Measurements from ENCODE around the gene SLX4. TPM values are rescaled to one million over a fixed set of nuclear protein-coding genes. Genes with fewer than 3 reads are reported as not detected.
"Not testable (repeated sequence)": the region's sequence is repeated elsewhere in the genome, so short reads cannot be mapped to it uniquely, and the experiment has no call there.

SLX4 gene
- total RNA-seq, 1 donor from 2014 or later = 7.1 TPM

- H3K27ac Mint-ChIP-seq (ENCODE audit: unreplicated experiment) = no peak overlapping the region
- no peaks in the 10 kb centered on the region for H3K27me3 Mint-ChIP-seq (ENCODE audit: unreplicated experiment)
- H3K4me3 Mint-ChIP-seq (ENCODE audit: unreplicated experiment) = no peak overlapping the region
- H3K4me1 Mint-ChIP-seq (ENCODE audit: unreplicated experiment) = peaks cover 4% of the 10 kb centered on the region
- no peaks in the 10 kb centered on the region for H3K9me3 Mint-ChIP-seq (ENCODE audit: unreplicated experiment)
- no peaks in the 10 kb centered on the region for H3K36me3 Mint-ChIP-seq (ENCODE audit: unreplicated experiment)
- TF ChIP-seq CTCF (IDR thresholded peaks at IDR 0.05) = no peak
- DNase-seq (ENCODE audit: extremely low spot score, unreplicated experiment) = no peak
Measured at GRCh38 chr16:3623642-3624041, 12.2 kb upstream of the SLX4 start.

- DNase-seq (ENCODE audit: extremely low spot score, unreplicated experiment) = no peak
- TF ChIP-seq CTCF (IDR thresholded peaks at IDR 0.05) = no peak
Measured at GRCh38 chr16:3618769-3619141, 7.3 kb upstream of the SLX4 start.

GRCh38 chr16:3612510-3613466, 1.4 kb upstream of the SLX4 start:
- Mint-ChIP-seq H3K4me3 (ENCODE audit: unreplicated experiment) (peak overlapping the region; percentile 99), H3K9me3 (ENCODE audit: unreplicated experiment) (no peaks in the 10 kb centered on the region), H3K36me3 (ENCODE audit: unreplicated experiment) (peaks cover 4% of the 10 kb centered on the region), H3K4me1 (ENCODE audit: unreplicated experiment) (peaks cover 28% of the 10 kb centered on the region), H3K27ac (ENCODE audit: unreplicated experiment) (peak overlapping the region; percentile 17), H3K27me3 (ENCODE audit: unreplicated experiment) (no peaks in the 10 kb centered on the region)
- no peak for TF ChIP-seq CTCF (IDR thresholded peaks at IDR 0.05)
- no peak for DNase-seq (ENCODE audit: extremely low spot score, unreplicated experiment)

More at GRCh38 chr16:3618769-3619141, 7.3 kb upstream of the SLX4 start:
- Mint-ChIP-seq H3K27me3 (ENCODE audit: unreplicated experiment) (no peaks in the 10 kb centered on the region), H3K27ac (ENCODE audit: unreplicated experiment) (no peak overlapping the region), H3K4me1 (ENCODE audit: unreplicated experiment) (peaks cover 6% of the 10 kb centered on the region), H3K9me3 (ENCODE audit: unreplicated experiment) (no peaks in the 10 kb centered on the region), H3K36me3 (ENCODE audit: unreplicated experiment) (peaks cover 4% of the 10 kb centered on the region), H3K4me3 (ENCODE audit: unreplicated experiment) (no peak overlapping the region)

GRCh38 chr16:3610698-3611145, 684 bp downstream of the SLX4 start:
- Mint-ChIP-seq H3K4me3 (ENCODE audit: unreplicated experiment) (peak overlapping the region; percentile 99), H3K36me3 (ENCODE audit: unreplicated experiment) (peaks cover 7% of the 10 kb centered on the region), H3K27me3 (ENCODE audit: unreplicated experiment) (no peaks in the 10 kb centered on the region), H3K9me3 (ENCODE audit: unreplicated experiment) (no peaks in the 10 kb centered on the region), H3K4me1 (ENCODE audit: unreplicated experiment) (peaks cover 28% of the 10 kb centered on the region), H3K27ac (ENCODE audit: unreplicated experiment) (no peak overlapping the region)
- no peak for TF ChIP-seq CTCF (IDR thresholded peaks at IDR 0.05)
- DNase-seq (ENCODE audit: extremely low spot score, unreplicated experiment) = no peak

- H3K36me3 Mint-ChIP-seq (ENCODE audit: unreplicated experiment) = peaks cover 6% of the 10 kb centered on the region
- no peak for TF ChIP-seq CTCF (IDR thresholded peaks at IDR 0.05)
- H3K27me3 Mint-ChIP-seq (ENCODE audit: unreplicated experiment) = no peaks in the 10 kb centered on the region
- no peaks in the 10 kb centered on the region for H3K9me3 Mint-ChIP-seq (ENCODE audit: unreplicated experiment)
- H3K27ac Mint-ChIP-seq (ENCODE audit: unreplicated experiment) = no peak overlapping the region
- peak overlapping the region; percentile 99 for H3K4me3 Mint-ChIP-seq (ENCODE audit: unreplicated experiment)
- peaks cover 28% of the 10 kb centered on the region for H3K4me1 Mint-ChIP-seq (ENCODE audit: unreplicated experiment)
- DNase-seq (ENCODE audit: extremely low spot score, unreplicated experiment) = no peak
Measured at GRCh38 chr16:3609895-3610697, 1.3 kb downstream of the SLX4 start.

GRCh38 chr16:3608976-3609375, 2.4 kb downstream of the SLX4 start:
- H3K27me3 Mint-ChIP-seq (ENCODE audit: unreplicated experiment); H3K4me3 Mint-ChIP-seq (ENCODE audit: unreplicated experiment): not testable (repeated sequence)

More at GRCh38 chr16:3608976-3609375, 2.4 kb downstream of the SLX4 start:
- peaks cover 25% of the 10 kb centered on the region for H3K4me1 Mint-ChIP-seq (ENCODE audit: unreplicated experiment)
- DNase-seq (ENCODE audit: extremely low spot score, unreplicated experiment); H3K27ac Mint-ChIP-seq (ENCODE audit: unreplicated experiment); H3K9me3 Mint-ChIP-seq (ENCODE audit: unreplicated experiment); H3K36me3 Mint-ChIP-seq (ENCODE audit: unreplicated experiment): not testable (repeated sequence)
